Measurements from ENCODE around the gene CDCA3.
"Not testable (repeated sequence)": the region's sequence is repeated elsewhere in the genome, so short reads cannot be mapped to it uniquely, and the experiment has no call there.

Gene CDCA3

DNA sequence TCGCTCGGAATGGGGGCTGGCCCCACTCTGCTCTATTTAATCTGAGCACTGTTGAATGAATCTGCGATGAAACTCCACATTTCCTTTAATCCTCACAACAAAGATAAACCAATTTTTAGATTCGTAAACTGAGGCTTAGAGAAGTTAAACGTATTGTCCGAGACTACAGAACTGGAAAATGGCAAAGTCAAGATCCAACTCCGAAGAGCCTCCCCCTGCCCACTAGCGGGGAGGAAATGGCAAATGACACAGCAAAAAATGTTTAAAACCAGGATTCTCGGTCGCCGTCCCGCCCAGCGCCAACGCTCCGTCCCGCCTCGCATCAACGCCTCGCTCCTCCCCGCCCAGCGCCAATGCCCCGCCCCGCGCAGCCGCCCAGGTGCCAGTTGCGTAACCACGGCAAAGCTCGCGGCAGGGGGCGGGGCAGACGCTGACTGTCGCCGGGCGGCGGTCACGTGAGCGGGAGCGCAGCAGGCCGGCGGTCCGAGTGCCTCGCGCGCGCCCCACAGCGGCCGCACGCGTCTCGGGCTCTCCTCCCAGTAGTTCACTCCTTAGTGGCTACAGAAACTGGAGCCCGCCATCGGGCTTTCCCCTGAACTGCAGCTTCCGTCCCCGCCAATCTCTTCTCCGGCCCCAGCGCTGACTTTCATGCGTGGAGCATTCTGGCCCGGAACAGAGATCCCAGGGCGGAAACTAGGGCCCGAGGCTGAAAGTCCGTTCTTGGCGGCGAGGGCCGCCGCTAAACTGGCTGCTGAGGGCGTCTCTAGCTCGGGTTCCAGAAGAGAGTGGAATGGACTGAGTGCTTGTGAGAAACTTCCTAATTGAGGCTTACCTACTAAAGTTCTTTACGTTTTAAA lies 39.9 kb upstream of the CDCA3 start:
- TF ChIP-seq, protein P1, sequence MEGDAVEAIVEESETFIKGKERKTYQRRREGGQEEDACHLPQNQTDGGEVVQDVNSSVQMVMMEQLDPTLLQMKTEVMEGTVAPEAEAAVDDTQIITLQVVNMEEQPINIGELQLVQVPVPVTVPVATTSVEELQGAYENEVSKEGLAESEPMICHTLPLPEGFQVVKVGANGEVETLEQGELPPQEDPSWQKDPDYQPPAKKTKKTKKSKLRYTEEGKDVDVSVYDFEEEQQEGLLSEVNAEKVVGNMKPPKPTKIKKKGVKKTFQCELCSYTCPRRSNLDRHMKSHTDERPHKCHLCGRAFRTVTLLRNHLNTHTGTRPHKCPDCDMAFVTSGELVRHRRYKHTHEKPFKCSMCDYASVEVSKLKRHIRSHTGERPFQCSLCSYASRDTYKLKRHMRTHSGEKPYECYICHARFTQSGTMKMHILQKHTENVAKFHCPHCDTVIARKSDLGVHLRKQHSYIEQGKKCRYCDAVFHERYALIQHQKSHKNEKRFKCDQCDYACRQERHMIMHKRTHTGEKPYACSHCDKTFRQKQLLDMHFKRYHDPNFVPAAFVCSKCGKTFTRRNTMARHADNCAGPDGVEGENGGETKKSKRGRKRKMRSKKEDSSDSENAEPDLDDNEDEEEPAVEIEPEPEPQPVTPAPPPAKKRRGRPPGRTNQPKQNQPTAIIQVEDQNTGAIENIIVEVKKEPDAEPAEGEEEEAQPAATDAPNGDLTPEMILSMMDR (IDR thresholded peaks at IDR 0.05; ENCODE audit: low read depth, low read length) = peak; percentile 49
- peak overlapping the region; percentile 40 to 49 for H3K4me3 ChIP-seq (replicated peaks in 1 of 2; ENCODE audit: low read depth in 2 of 2, low read length in 2 of 2)
- peak; percentile 97 to 98 for DNase-seq (ENCODE audit: low read depth in 2 of 2)

DNA sequence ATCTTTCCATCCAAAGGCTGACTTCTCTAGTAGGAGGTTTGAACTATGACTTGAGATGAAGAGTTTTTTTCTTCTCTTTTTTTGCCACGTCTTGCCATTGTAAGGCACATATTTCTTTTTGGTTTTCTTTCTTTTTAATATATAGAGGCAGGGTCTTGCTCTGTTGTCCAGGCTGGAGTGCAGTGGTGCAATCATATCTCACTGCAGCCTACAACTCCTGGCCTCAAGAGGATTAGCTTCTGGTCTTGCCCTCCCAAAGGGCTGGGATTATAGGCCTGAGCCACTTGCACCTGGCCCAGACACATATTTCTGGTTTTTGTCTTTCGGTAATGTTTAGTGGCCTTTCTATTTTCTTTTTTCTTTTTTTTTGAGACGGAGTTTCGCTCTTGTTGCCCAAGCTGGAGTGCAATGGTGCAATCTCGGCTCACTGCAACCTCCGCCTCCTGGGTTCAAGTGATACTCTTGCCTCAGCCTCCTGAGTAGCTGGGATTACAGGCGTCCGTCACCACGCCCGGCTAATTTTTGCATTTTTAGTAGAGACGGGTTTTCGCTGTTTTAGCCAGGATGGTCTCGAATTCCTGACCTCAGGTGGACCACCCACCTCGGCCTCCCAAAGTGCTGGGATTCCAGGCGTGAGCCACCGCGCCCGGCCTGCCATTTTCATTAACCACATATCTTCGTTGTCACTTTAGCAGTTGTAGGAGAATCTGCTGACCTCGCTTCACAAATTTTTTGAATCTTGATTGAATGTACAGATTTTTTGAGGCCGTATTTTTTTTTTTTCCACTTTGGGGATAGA lies 38.9 kb upstream of the CDCA3 start:
- not testable (repeated sequence) for H3K4me3 ChIP-seq (replicated peaks in 1 of 2; ENCODE audit: low read depth in 2 of 2, low read length in 2 of 2); DNase-seq (ENCODE audit: low read depth in 2 of 2)

DNA sequence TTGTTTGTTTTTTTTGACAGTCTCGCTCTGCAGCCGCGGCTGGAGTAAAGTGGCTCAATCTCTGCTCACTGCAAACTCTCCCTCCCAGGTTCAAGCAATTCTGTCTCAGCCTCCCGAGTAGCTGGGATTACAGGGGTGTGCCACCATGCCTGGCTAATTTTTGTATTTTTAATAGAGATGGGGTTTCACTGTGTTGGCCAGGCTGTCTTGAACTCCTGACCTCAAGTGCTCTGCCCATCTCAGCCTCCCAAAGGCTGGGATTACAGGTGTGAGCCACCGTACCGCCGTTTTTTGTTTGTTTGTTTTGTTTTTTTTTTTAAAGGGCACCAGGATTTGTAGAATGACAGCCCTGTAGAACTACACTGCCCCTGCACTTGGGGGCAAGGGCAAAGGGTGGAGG lies 37.7 kb upstream of the CDCA3 start:
- H3K4me3 ChIP-seq (replicated peaks in 1 of 2; ENCODE audit: low read depth in 2 of 2, low read length in 2 of 2); DNase-seq (ENCODE audit: low read depth in 2 of 2): not testable (repeated sequence)

DNA sequence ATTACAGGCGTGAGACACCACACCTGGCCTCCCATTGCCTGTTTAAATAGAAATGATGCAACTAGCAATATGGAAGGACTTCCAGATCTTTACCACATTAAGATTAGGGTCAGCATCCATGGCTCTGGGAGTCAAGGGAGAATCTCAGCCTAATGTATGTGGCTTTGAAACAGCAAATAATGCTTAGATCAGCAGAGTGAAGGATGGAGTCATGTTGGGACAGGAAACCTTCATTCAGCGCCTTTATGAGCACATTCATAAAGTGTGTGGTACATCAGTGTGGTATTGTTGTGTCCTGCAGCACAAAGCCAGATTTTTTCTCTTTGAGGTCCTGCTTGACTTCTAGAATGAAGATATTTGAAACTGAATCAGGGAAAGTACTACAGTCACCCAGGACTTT lies 37.3 kb upstream of the CDCA3 start:
- no peak overlapping the region for H3K4me3 ChIP-seq (replicated peaks in 1 of 2; ENCODE audit: low read depth in 2 of 2, low read length in 2 of 2)
- no peak for DNase-seq (ENCODE audit: low read depth in 2 of 2)
- TF ChIP-seq, protein P1 (IDR thresholded peaks at IDR 0.05; ENCODE audit: low read depth, low read length) = no peak

DNA sequence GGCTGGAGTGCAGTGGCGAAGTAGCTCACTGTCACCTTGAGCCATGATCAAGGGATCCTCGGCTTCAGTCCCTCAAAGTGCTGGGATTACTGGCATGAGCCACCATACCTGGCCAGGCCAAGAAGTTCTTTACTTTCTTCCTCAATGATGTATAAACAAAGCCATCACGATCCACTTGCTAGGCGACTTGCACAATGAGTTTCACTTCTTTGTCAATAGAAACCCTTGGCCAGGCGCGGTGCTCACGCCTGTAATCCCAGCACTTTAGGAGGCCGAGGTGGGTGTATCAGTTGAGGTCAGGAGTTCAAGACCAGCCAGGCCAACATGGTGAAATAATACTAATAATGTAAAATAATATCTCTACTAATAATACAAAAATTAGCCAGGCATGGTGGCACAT lies 36.4 kb upstream of the CDCA3 start:
- TF ChIP-seq, protein P1 (IDR thresholded peaks at IDR 0.05; ENCODE audit: low read depth, low read length) = no peak
- DNase-seq (ENCODE audit: low read depth in 2 of 2) = no peak
- H3K4me3 ChIP-seq (replicated peaks in 1 of 2; ENCODE audit: low read depth in 2 of 2, low read length in 2 of 2) = no peak overlapping the region

DNA sequence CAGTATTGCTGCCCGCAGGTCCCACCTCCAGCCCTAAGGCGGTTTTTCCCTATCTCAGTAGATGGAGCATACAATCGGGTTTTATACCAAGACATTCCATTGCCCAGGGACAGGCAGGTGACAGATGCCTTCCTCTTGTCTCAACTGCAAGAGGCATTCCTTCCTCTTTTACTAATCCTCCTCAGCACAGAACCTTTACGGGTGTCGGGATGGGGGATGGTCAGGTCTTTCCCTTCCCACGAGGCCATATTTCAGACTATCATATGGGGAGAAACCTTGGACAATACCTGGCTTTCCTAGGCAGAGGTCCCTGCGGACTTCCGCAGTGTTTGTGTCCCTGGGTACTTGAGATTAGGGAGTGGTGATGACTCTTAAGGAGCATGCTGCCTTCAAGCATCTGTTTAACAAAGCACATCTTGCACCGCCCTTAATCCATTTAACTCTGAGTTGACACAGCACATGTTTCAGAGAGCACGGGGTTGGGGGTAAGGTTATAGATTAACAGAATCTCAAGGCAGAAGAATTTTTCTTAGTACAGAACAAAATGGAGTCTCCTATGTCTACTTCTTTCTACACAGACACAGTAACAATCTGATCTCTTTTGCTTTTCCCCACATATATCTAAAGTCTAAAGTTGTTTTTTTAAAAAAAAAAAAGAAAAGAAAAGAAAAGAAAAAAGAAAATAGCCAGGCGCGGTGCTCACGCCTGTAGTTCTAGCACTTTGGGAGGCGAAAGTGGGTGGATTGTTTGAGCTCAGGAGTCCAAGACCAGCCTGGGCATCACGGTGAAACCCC lies 35.3 kb upstream of the CDCA3 start:
- not testable (repeated sequence) for DNase-seq (ENCODE audit: low read depth in 2 of 2); H3K4me3 ChIP-seq (replicated peaks in 1 of 2; ENCODE audit: low read depth in 2 of 2, low read length in 2 of 2)

DNA sequence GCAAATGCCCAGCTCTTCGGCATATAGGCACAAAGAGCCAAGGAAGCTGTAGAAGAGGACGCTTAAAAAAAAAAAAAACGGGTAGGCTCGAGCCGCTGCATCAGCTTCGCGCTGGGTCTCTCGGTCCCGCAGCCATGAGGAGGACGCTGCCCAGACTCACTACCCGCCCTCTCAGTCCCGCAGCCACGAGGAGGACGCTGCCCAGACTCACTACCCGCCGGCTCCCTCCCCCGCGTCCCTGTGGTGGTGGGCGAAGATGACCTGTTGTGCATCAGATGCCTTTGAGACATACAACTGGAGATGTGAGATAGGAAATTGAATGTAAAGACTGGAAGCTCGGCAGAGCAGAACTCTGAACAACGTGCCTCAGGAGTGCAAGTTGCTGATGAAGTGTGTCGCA lies 33.5 kb upstream of the CDCA3 start:
- TF ChIP-seq, protein P1 (IDR thresholded peaks at IDR 0.05; ENCODE audit: low read depth, low read length) = no peak
- DNase-seq (ENCODE audit: low read depth in 2 of 2) = no peak
- no peak overlapping the region for H3K4me3 ChIP-seq (replicated peaks in 1 of 2; ENCODE audit: low read depth in 2 of 2, low read length in 2 of 2)

DNA sequence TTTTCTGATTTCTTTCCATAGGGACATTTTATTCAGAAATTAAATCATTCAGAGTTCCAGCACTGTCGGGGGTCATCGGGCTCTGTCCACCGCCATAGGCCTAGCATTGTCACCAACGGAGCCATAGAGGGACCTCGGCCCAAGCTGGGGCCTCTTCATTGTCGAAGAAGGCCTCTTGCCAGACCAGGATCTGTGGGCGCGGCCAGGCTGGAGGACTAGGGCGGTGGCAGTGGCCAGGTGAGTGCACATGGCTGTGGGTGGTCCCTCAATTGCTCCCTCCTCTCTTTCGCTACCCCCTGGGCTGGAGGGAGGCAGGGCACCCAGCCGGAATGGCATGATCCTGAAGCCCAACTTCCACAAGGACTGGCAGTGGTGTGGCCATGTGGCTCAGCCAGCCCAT lies 32.6 kb upstream of the CDCA3 start:
- TF ChIP-seq, protein P1 (IDR thresholded peaks at IDR 0.05; ENCODE audit: low read depth, low read length) = no peak
- no peak overlapping the region for H3K4me3 ChIP-seq (replicated peaks in 1 of 2; ENCODE audit: low read depth in 2 of 2, low read length in 2 of 2)
- no peak for DNase-seq (ENCODE audit: low read depth in 2 of 2)

Data from cardiac fibroblast (primary cell).